Neuronal stem cell (in vitro differentiated cells): ENCODE data around the gene CORO1C.

ENCODE experiments used
- DNase-seq: peaks from one replicate; pipeline ENCODE4 v3.0.0-alpha.2; 2013; ENCODE audit warnings: low spot score
- H2AFZ ChIP-seq: one replicate; pipeline ENCODE4 v1.6.1; 2013; ENCODE audit warnings: mild to moderate bottlenecking, low read length, inconsistent platforms
- H2AK5ac ChIP-seq: 2 replicates; pipeline ENCODE4 v1.6.1; 2013; ENCODE audit warnings: low read depth, mild to moderate bottlenecking, inconsistent platforms, low read length, moderate library complexity, mixed read lengths
- H2BK120ac ChIP-seq: 2 replicates; pipeline ENCODE4 v1.6.1; 2013; ENCODE audit warnings: low read depth, mild to moderate bottlenecking, inconsistent platforms, low read length, moderate library complexity, mixed read lengths
- H2BK12ac ChIP-seq: one replicate; pipeline ENCODE4 v1.6.1; 2013; ENCODE audit warnings: low read length, inconsistent platforms
- H2BK15ac ChIP-seq: 2 replicates; pipeline ENCODE4 v1.6.1; 2013; ENCODE audit warnings: mild to moderate bottlenecking, low read length, inconsistent platforms, mixed read lengths
- H2BK5ac ChIP-seq: one replicate; pipeline ENCODE4 v1.6.1; 2013; ENCODE audit warnings: inconsistent platforms, mild to moderate bottlenecking, low read length, moderate library complexity
- H3K14ac ChIP-seq: one replicate; pipeline ENCODE4 v1.6.1; 2013; ENCODE audit warnings: low read length, inconsistent platforms
- H3K18ac ChIP-seq: 2 replicates; pipeline ENCODE4 v1.6.1; 2013; ENCODE audit warnings: low read length, inconsistent platforms
- H3K23ac ChIP-seq: 2 replicates; pipeline ENCODE4 v1.6.1; 2013; ENCODE audit warnings: low read depth, mild to moderate bottlenecking, mixed read lengths, low read length, inconsistent platforms; ENCODE audit not compliant: poor library complexity
- H3K27ac ChIP-seq: replicated peaks from 3 replicates; pipeline ENCODE4 v1.5.1; 2013; ENCODE audit warnings: low read length, inconsistent platforms
- H3K27me3 ChIP-seq, 3 experiments: 2 replicates each; pipeline ENCODE4 v1.6.1; 2013; ENCODE audit warnings: low read length in 3 of 3, mild to moderate bottlenecking in 2 of 3, inconsistent platforms in 1 of 3, low read depth in 1 of 3, mixed read lengths in 1 of 3, moderate library complexity in 1 of 3; ENCODE audit not compliant: control insufficient read depth in 3 of 3, insufficient read depth in 3 of 3
- H3K36me3 ChIP-seq, 2 donors: replicated peaks in 1 of 2; 2 replicates each; pipeline ENCODE4 v1.6.1; 2013; ENCODE audit warnings: low read length in 2 of 2; ENCODE audit not compliant: control insufficient read depth in 2 of 2, insufficient read depth in 2 of 2
- H3K4ac ChIP-seq: 2 replicates; pipeline ENCODE4 v1.6.1; 2013; ENCODE audit warnings: inconsistent platforms, mild to moderate bottlenecking, low read length, moderate library complexity
- H3K4me1 ChIP-seq, 2 donors: 1 replicate in 1 of 2; 2 replicates in 1 of 2; pipeline ENCODE4 v1.6.1; 2013; ENCODE audit warnings: low read length in 2 of 2, low read depth in 1 of 2; ENCODE audit not compliant: control insufficient read depth in 2 of 2, insufficient read depth in 1 of 2
- H3K4me2 ChIP-seq: one replicate; pipeline ENCODE4 v1.6.1; 2013; ENCODE audit warnings: mild to moderate bottlenecking, low read length, inconsistent platforms; ENCODE audit not compliant: insufficient read depth, poor library complexity, severe bottlenecking
- H3K4me3 ChIP-seq, 2 donors: 2 replicates each; pipeline ENCODE4 v1.5.1; 2013; ENCODE audit warnings: low read length in 2 of 2, mild to moderate bottlenecking in 2 of 2, inconsistent platforms in 1 of 2, moderate library complexity in 1 of 2
- H3K79me1 ChIP-seq: one replicate; pipeline ENCODE4 v1.6.1; 2013; ENCODE audit warnings: low read depth, mild to moderate bottlenecking, inconsistent platforms, low read length, moderate library complexity
- H3K9ac ChIP-seq: one replicate; pipeline ENCODE4 v1.6.1; 2013; ENCODE audit warnings: mild to moderate bottlenecking, low read depth, low read length, inconsistent platforms; ENCODE audit not compliant: poor library complexity
- H3K9me3 ChIP-seq, 2 donors: replicated peaks in 1 of 2; 2 replicates each; pipeline versions ENCODE3 to v1.6.1; 2013; ENCODE audit warnings: low read length in 2 of 2, mild to moderate bottlenecking in 2 of 2, inconsistent platforms in 1 of 2, low read depth in 1 of 2, mixed read lengths in 1 of 2, moderate library complexity in 1 of 2; ENCODE audit not compliant: control insufficient read depth in 2 of 2, insufficient read depth in 1 of 2
- H4K8ac ChIP-seq: one replicate; pipeline ENCODE4 v1.6.1; 2013; ENCODE audit warnings: low read depth, mild to moderate bottlenecking, inconsistent platforms, low read length, moderate library complexity
- H4K91ac ChIP-seq: one replicate; pipeline ENCODE4 v1.6.1; 2013; ENCODE audit warnings: low read length, low read depth, mild to moderate bottlenecking, inconsistent platforms; ENCODE audit not compliant: poor library complexity
- WGBS, 2 donors: extraction: QIAGEN DNeasy Blood & Tissue Kit; methylation state at CpG; one replicate each; pipeline ENCODE4 v1.1.7; 2013; ENCODE audit warnings: missing lambda C conversion rate in 2 of 2, mixed read lengths in 1 of 2; ENCODE audit not compliant: insufficient read length in 2 of 2, insufficient replicate concordance in 1 of 2; ENCODE audit errors: extremely low coverage in 2 of 2; 5-methylcytosine and 5-hydroxymethylcytosine counted together

CORO1C gene

GRCh38 chr12:108618079-108618952, 113.0 kb downstream of the CORO1C start:
- H2AFZ ChIP-seq = peak overlapping the region; percentile 33
- peak overlapping the region; percentile 0 for H2BK15ac ChIP-seq
- H3K36me3 ChIP-seq = no peaks in the 10 kb centered on the region
- H2BK5ac ChIP-seq = no peak overlapping the region
- no peak overlapping the region for H3K4me3 ChIP-seq
- DNase-seq = peak; percentile 81
- no peak overlapping the region for H2BK12ac ChIP-seq
- no peak overlapping the region for H2BK120ac ChIP-seq
- no peak overlapping the region for H3K23ac ChIP-seq
- H3K18ac ChIP-seq = no peak overlapping the region
- H4K91ac ChIP-seq = no peak overlapping the region
- H3K9me3 ChIP-seq = peaks cover 0 to 4% of the 10 kb centered on the region in 2 donors
- H3K9ac ChIP-seq = no peak overlapping the region
- H3K14ac ChIP-seq = no peak overlapping the region
- no peaks in the 10 kb centered on the region for H3K79me1 ChIP-seq
- no peak overlapping the region for H2AK5ac ChIP-seq
- no peak overlapping the region for H4K8ac ChIP-seq
- no CpG with 5 or more reads among the region's 16 CpGs for WGBS, 2 donors
- no peak overlapping the region for H3K4ac ChIP-seq
- peaks cover 9 to 22% of the 10 kb centered on the region in 2 donors for H3K4me1 ChIP-seq
- no peaks in the 10 kb centered on the region for H3K27me3 ChIP-seq
- no peak overlapping the region for H3K27ac ChIP-seq
- H3K4me2 ChIP-seq = peak overlapping the region; percentile 26

- H4K91ac ChIP-seq = peak overlapping the region; percentile 83
- peak overlapping the region; percentile 61 for H3K18ac ChIP-seq
- H2BK12ac ChIP-seq = peak overlapping the region; percentile 76
- no CpG with 5 or more reads among the region's 14 CpGs for WGBS, 2 donors
- no peak overlapping the region for H3K23ac ChIP-seq
- H3K9me3 ChIP-seq = peaks cover 0 to 4% of the 10 kb centered on the region in 2 donors
- H2AK5ac ChIP-seq = peak overlapping the region; percentile 70
- no peak overlapping the region for H3K9ac ChIP-seq
- H3K4ac ChIP-seq = no peak overlapping the region
- H3K36me3 ChIP-seq = no peaks in the 10 kb centered on the region
- H2AFZ ChIP-seq = no peak overlapping the region
- H3K4me1 ChIP-seq = peaks cover 7 to 13% of the 10 kb centered on the region in 2 donors
- H3K4me3 ChIP-seq = no peak overlapping the region
- no peak overlapping the region for H3K4me2 ChIP-seq
- no peak overlapping the region for H2BK120ac ChIP-seq
- DNase-seq = no peak
- no peak overlapping the region for H4K8ac ChIP-seq
- H3K27me3 ChIP-seq = no peaks in the 10 kb centered on the region
- peak overlapping the region; percentile 20 for H2BK5ac ChIP-seq
- peak overlapping the region; percentile 88 for H2BK15ac ChIP-seq
- H3K14ac ChIP-seq = no peak overlapping the region
- H3K27ac ChIP-seq = no peak overlapping the region
- H3K79me1 ChIP-seq = no peaks in the 10 kb centered on the region
Observed at GRCh38 chr12:108616941-108617858, 114.1 kb downstream of the CORO1C start.

- H3K23ac ChIP-seq = no peak overlapping the region
- no peak overlapping the region for H3K9ac ChIP-seq
Observed at GRCh38 chr12:108616359-108616758, 115.0 kb downstream of the CORO1C start.

More at GRCh38 chr12:108616359-108616758, 115.0 kb downstream of the CORO1C start:
- peaks cover 0 to 4% of the 10 kb centered on the region in 2 donors for H3K9me3 ChIP-seq
- no peak for DNase-seq
- H3K4ac ChIP-seq = no peak overlapping the region
- no peak overlapping the region for H2BK5ac ChIP-seq
- H3K27me3 ChIP-seq = peaks cover 0 to 2% (median 0%) of the 10 kb centered on the region in 3 experiments
- H2AFZ ChIP-seq = no peak overlapping the region
- H3K79me1 ChIP-seq = no peaks in the 10 kb centered on the region
- no peak overlapping the region for H3K27ac ChIP-seq
- peak overlapping the region; percentile 70 for H2AK5ac ChIP-seq
- H3K18ac ChIP-seq = no peak overlapping the region
- H2BK15ac ChIP-seq = peak overlapping the region; percentile 10
- no peak overlapping the region for H4K8ac ChIP-seq
- no peak overlapping the region for H2BK12ac ChIP-seq
- WGBS, 2 donors = 100% methylated on average over 1 of the region's 2 CpGs
- no peak overlapping the region for H4K91ac ChIP-seq
- no peak overlapping the region for H2BK120ac ChIP-seq
- no peaks in the 10 kb centered on the region for H3K36me3 ChIP-seq
- H3K4me3 ChIP-seq = peak overlapping the region in 1 of 2 donors; percentile 9
- H3K14ac ChIP-seq = no peak overlapping the region
- peaks cover 5 to 8% of the 10 kb centered on the region in 2 donors for H3K4me1 ChIP-seq
- H3K4me2 ChIP-seq = no peak overlapping the region
